HepG2 (cell line): Measurements from ENCODE around the gene ZACN. TPM values are rescaled to one million over a fixed set of nuclear protein-coding genes. Genes with fewer than 3 reads are reported as not detected.

ENCODE experiments used
- CREB1 ChIP-seq, 2 experiments: fragments of 450-650 bp in 1 of 2; IDR thresholded peaks; 2 replicates each; pipeline ENCODE4 v1.6.1; 2016 to 2017; ENCODE audit warnings: control low read depth in 1 of 2, mild to moderate bottlenecking in 1 of 2, missing compliant biosample characterization in 1 of 2, missing genetic modification characterization in 1 of 2
- GTF3A ChIP-seq: sonication (generic); formaldehyde crosslinking; conservative IDR thresholded peaks from 2 replicates; pipeline ENCODE4 v1.4.0; 2020; ENCODE audit warnings: mild to moderate bottlenecking, missing genetic modification reagents
- HNF1B ChIP-seq: sonication (generic); formaldehyde crosslinking; IDR thresholded peaks from 2 replicates; pipeline ENCODE4 v1.5.1; 2020; ENCODE audit warnings: mild to moderate bottlenecking, moderate library complexity, missing genetic modification reagents
- KMT2A ChIP-seq: sonication (generic); formaldehyde crosslinking; IDR thresholded peaks from 2 replicates; pipeline ENCODE4 v1.4.0; 2020; ENCODE audit warnings: missing genetic modification reagents
- TBX3 ChIP-seq: fragments of 450-650 bp; IDR thresholded peaks from 2 replicates; pipeline ENCODE4 v1.6.1; 2017; ENCODE audit warnings: antibody characterized with exemption, mild to moderate bottlenecking, inconsistent platforms, borderline replicate concordance
- ZFY ChIP-seq: sonication (generic); formaldehyde crosslinking; IDR thresholded peaks from 2 replicates; pipeline ENCODE4 v1.4.0; 2020; ENCODE audit warnings: missing genetic modification reagents
- ZNF34 ChIP-seq: sonication (generic); formaldehyde crosslinking; IDR thresholded peaks from 2 replicates; pipeline ENCODE4 v1.4.0; 2020; ENCODE audit warnings: mild to moderate bottlenecking, missing genetic modification reagents, borderline replicate concordance
- polyA plus RNA-seq, 8 experiments: library from polyadenylated mRNA; depleted of rRNA in 3 of 8; stranded (reverse) in 7 of 8; unstranded in 1 of 8; fragments of >200 nt; fragmentation: Illumina TruSeq in 4 of 8; extraction: Trizol in 4 of 8; gene quantifications; 2 replicates each; pipeline versions ENCODE4 v1.2.1 to v1.2.3, GENCODE V29; 2011 to 2016; ENCODE audit warnings: low read depth in 4 of 8, missing spikeins in 1 of 8, mixed read lengths in 1 of 8; ENCODE audit not compliant: insufficient read depth in 1 of 8
- total RNA-seq, 5 experiments: library from RNA; depleted of rRNA; stranded (reverse); fragments of >200 nt; fragmentation: Illumina TruSeq; extraction: Trizol; gene quantifications; 2 replicates each; pipeline ENCODE4 v1.2.3, GENCODE V29; 2016; ENCODE audit warnings: low read depth in 1 of 5
- TF ChIP-seq, protein P1 (sequence below): sonication (generic); formaldehyde crosslinking; IDR thresholded peaks from 2 replicates; pipeline ENCODE4 v1.9.0; 2022; ENCODE audit warnings: missing genetic modification reagents, mild to moderate bottlenecking, borderline replicate concordance
- TF ChIP-seq, protein P2 (sequence below): sonication (generic); formaldehyde crosslinking; IDR thresholded peaks from 2 replicates; pipeline ENCODE4 v1.4.0; 2020; ENCODE audit warnings: missing genetic modification reagents, borderline replicate concordance
- TF ChIP-seq, protein P3 (sequence below): sonication (generic); formaldehyde crosslinking; IDR thresholded peaks from one replicate; pipeline ENCODE4 v1.5.1; 2020; ENCODE audit warnings: mild to moderate bottlenecking, missing genetic modification reagents; ENCODE audit errors: not compliant biosample characterization

The ZACN gene
- total and polyA plus RNA-seq, 2 of the 13 experiments (the other 11 are each of a cell fraction or from before 2014, with no cell fraction given), result 0.11 to 0.15 TPM

GRCh38 chr17:76104140-76104895 is 25.3 kb downstream of the ZACN start (continued):
- TF ChIP-seq, protein P1, sequence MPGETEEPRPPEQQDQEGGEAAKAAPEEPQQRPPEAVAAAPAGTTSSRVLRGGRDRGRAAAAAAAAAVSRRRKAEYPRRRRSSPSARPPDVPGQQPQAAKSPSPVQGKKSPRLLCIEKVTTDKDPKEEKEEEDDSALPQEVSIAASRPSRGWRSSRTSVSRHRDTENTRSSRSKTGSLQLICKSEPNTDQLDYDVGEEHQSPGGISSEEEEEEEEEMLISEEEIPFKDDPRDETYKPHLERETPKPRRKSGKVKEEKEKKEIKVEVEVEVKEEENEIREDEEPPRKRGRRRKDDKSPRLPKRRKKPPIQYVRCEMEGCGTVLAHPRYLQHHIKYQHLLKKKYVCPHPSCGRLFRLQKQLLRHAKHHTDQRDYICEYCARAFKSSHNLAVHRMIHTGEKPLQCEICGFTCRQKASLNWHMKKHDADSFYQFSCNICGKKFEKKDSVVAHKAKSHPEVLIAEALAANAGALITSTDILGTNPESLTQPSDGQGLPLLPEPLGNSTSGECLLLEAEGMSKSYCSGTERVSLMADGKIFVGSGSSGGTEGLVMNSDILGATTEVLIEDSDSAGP (CRISPR knock-in tag), result no peak; the same call in 1 of the 2 replicates
- TF ChIP-seq, protein P2, sequence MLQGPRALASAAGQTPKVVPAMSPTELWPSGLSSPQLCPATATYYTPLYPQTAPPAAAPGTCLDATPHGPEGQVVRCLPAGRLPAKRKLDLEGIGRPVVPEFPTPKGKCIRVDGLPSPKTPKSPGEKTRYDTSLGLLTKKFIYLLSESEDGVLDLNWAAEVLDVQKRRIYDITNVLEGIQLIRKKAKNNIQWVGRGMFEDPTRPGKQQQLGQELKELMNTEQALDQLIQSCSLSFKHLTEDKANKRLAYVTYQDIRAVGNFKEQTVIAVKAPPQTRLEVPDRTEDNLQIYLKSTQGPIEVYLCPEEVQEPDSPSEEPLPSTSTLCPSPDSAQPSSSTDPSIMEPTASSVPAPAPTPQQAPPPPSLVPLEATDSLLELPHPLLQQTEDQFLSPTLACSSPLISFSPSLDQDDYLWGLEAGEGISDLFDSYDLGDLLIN (CRISPR knock-in tag), result no peak
- no peak for TF ChIP-seq ZFY (CRISPR knock-in tag)
- TF ChIP-seq GTF3A (CRISPR knock-in tag), result no peak
- TF ChIP-seq, protein P3, sequence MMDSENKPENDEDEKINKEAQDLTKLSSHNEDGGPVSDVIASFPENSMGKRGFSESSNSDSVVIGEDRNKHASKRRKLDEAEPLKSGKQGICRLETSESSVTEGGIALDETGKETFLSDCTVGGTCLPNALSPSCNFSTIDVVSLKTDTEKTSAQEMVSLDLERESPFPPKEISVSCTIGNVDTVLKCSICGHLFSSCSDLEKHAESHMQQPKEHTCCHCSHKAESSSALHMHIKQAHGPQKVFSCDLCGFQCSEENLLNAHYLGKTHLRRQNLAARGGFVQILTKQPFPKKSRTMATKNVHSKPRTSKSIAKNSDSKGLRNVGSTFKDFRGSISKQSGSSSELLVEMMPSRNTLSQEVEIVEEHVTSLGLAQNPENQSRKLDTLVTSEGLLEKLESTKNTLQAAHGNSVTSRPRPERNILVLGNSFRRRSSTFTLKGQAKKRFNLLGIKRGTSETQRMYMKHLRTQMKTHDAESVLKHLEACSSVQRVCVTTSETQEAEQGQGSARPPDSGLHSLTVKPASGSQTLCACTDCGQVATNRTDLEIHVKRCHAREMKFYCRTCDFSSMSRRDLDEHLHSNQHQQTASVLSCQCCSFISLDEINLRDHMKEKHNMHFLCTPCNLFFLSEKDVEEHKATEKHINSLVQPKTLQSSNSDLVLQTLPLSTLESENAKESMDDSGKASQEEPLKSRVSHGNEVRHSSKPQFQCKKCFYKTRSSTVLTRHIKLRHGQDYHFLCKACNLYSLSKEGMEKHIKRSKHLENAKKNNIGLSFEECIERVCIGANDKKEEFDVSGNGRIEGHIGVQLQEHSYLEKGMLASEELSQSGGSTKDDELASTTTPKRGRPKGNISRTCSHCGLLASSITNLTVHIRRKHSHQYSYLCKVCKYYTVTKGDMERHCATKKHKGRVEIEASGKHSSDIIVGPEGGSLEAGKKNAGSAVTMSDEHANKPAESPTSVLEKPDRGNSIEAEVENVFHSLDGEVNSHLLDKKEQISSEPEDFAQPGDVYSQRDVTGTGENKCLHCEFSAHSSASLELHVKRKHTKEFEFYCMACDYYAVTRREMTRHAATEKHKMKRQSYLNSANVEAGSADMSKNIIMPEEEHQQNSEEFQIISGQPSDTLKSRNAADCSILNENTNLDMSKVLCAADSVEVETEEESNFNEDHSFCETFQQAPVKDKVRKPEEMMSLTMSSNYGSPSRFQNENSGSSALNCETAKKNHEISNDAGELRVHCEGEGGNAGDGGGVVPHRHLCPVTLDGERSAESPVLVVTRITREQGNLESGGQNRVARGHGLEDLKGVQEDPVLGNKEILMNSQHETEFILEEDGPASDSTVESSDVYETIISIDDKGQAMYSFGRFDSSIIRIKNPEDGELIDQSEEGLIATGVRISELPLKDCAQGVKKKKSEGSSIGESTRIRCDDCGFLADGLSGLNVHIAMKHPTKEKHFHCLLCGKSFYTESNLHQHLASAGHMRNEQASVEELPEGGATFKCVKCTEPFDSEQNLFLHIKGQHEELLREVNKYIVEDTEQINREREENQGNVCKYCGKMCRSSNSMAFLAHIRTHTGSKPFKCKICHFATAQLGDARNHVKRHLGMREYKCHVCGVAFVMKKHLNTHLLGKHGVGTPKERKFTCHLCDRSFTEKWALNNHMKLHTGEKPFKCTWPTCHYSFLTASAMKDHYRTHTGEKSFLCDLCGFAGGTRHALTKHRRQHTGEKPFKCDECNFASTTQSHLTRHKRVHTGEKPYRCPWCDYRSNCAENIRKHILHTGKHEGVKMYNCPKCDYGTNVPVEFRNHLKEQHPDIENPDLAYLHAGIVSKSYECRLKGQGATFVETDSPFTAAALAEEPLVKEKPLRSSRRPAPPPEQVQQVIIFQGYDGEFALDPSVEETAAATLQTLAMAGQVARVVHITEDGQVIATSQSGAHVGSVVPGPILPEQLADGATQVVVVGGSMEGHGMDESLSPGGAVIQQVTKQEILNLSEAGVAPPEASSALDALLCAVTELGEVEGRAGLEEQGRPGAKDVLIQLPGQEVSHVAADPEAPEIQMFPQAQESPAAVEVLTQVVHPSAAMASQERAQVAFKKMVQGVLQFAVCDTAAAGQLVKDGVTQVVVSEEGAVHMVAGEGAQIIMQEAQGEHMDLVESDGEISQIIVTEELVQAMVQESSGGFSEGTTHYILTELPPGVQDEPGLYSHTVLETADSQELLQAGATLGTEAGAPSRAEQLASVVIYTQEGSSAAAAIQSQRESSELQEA (CRISPR knock-in tag), result peak; percentile 19
- TF ChIP-seq ZNF34 (CRISPR knock-in tag), result no peak
- TF ChIP-seq TBX3, result no peak
- TF ChIP-seq HNF1B (CRISPR knock-in tag), result peak; percentile 53; the same call in 1 of the 2 replicates
- TF ChIP-seq CREB1 (IDR thresholded peaks at IDR 0.05), result no peak
- TF ChIP-seq CREB1 (CRISPR knock-in tag; IDR thresholded peaks at IDR 0.05), result no peak
- TF ChIP-seq KMT2A (CRISPR knock-in tag), result no peak
